Activated CD8-positive, alpha-beta memory T cell treated with anti-CD3 and anti-CD28 coated beads for 36 hours (primary cell): Measurements from ENCODE around the gene KLHL2. TPM values are rescaled to one million over a fixed set of nuclear protein-coding genes. Genes with fewer than 3 reads are reported as not detected.
"Not testable (repeated sequence)": the region's sequence is repeated elsewhere in the genome, so short reads cannot be mapped to it uniquely, and the experiment has no call there.

Experiments
- CTCF ChIA-PET: fragments of 350-600 bp; sonication (Branson Sonifier 250); formaldehyde crosslinking; loops from one replicate; lab custom pipeline; 2021; ENCODE audit warnings: antibody characterized with exemption; lab: Charles Lee
- POLR2A ChIA-PET: fragments of 350-600 bp; sonication (Branson Sonifier 250); formaldehyde crosslinking; loops from one replicate; lab custom pipeline; 2021; ENCODE audit warnings: antibody characterized with exemption; lab: Charles Lee
- total RNA-seq, 2 experiments: library from RNA; stranded (reverse); gene quantifications; one replicate each; pipeline ENCODE4 v1.2.3, GENCODE V29; 2021

KLHL2 gene
- total RNA-seq, 2 experiments from 2014 or later = 25.3 to 27.0 TPM

- POLR2A ChIA-PET = no interaction called here
- CTCF ChIA-PET = no interaction called here
These were observed 9.0 kb upstream of the KLHL2 start for GRCh38 chr4:165198329-165198728.

GRCh38 chr4:165199286-165199685, 8.1 kb upstream of the KLHL2 start:
- ChIA-PET POLR2A (no interaction called here), CTCF (no interaction called here)

GRCh38 chr4:165199722-165200121, 7.6 kb upstream of the KLHL2 start:
- POLR2A ChIA-PET = no interaction called here
- CTCF ChIA-PET = no interaction called here

- ChIA-PET POLR2A (no interaction called here), CTCF (interaction anchor here (0.6 kb wide), 1 partner anchor 31 kb away, joined by 3 read pairs; no protein-coding TSS in a partner anchor)
These were observed 5.6 kb upstream of the KLHL2 start for GRCh38 chr4:165201806-165202205.

GRCh38 chr4:165203541-165204461, 3.6 kb upstream of the KLHL2 start:
- ChIA-PET POLR2A (no interaction called here), CTCF (interaction anchor here (1.2 kb wide), 1 partner anchor 72 kb away, joined by 3 read pairs; no protein-coding TSS in a partner anchor)

GRCh38 chr4:165204462-165204830, 2.9 kb upstream of the KLHL2 start:
- ChIA-PET CTCF (interaction anchor here (1.2 kb wide), 1 partner anchor 73 kb away, joined by 3 read pairs; no protein-coding TSS in a partner anchor), POLR2A (no interaction called here)

- ChIA-PET POLR2A (interaction anchor here (1.3 kb wide), 1 partner anchor 120 kb away, joined by 4 read pairs; the partner anchor contains the start of gene MSMO1), CTCF (no interaction called here)
These were observed 338 bp upstream of the KLHL2 start for GRCh38 chr4:165207016-165207430.

- POLR2A ChIA-PET = interaction anchor here (0.8 kb wide), 1 partner anchor 119 kb away, joined by 3 read pairs; the partner anchor contains the start of gene MSMO1
- CTCF ChIA-PET = no interaction called here
These were observed 876 bp downstream of the KLHL2 start for GRCh38 chr4:165208221-165208652.

- ChIA-PET POLR2A (interaction anchor here (0.8 kb wide), 1 partner anchor 118 kb away, joined by 3 read pairs; the partner anchor contains the start of gene MSMO1), CTCF (interaction anchor here (1.0 kb wide), 1 partner anchor 77 kb away, joined by 3 read pairs; no protein-coding TSS in a partner anchor)
These were observed 1.5 kb downstream of the KLHL2 start for GRCh38 chr4:165208741-165209388.

- CTCF ChIA-PET = interaction anchor here (1.0 kb wide), 1 partner anchor 78 kb away, joined by 3 read pairs; no protein-coding TSS in a partner anchor
- POLR2A ChIA-PET = no interaction called here
These were observed 2.4 kb downstream of the KLHL2 start for GRCh38 chr4:165209796-165210195.

- CTCF ChIA-PET = no interaction called here
- POLR2A ChIA-PET = no interaction called here
These were observed 3.2 kb downstream of the KLHL2 start for GRCh38 chr4:165210566-165210965.

GRCh38 chr4:165212647-165213046, 5.3 kb downstream of the KLHL2 start:
- POLR2A ChIA-PET, CTCF ChIA-PET: not testable (repeated sequence)

GRCh38 chr4:165213404-165213803, 6.0 kb downstream of the KLHL2 start:
- POLR2A ChIA-PET, CTCF ChIA-PET: not testable (repeated sequence)

- POLR2A ChIA-PET, CTCF ChIA-PET: not testable (repeated sequence)
These were observed 6.8 kb downstream of the KLHL2 start for GRCh38 chr4:165213991-165214709.

GRCh38 chr4:165215034-165215751, 7.8 kb downstream of the KLHL2 start:
- CTCF ChIA-PET, POLR2A ChIA-PET: not testable (repeated sequence)

GRCh38 chr4:165215761-165216487, 8.6 kb downstream of the KLHL2 start:
- POLR2A ChIA-PET, CTCF ChIA-PET: not testable (repeated sequence)

- CTCF ChIA-PET = no interaction called here
These were observed 10.0 kb downstream of the KLHL2 start for GRCh38 chr4:165217325-165217724.

GRCh38 chr4:165221306-165221705, 13.9 kb downstream of the KLHL2 start:
- POLR2A ChIA-PET, CTCF ChIA-PET: not testable (repeated sequence)

More at GRCh38 chr4:165217325-165217724, 10.0 kb downstream of the KLHL2 start:
- POLR2A ChIA-PET = no interaction called here
